Nephron (organoid): Measurements from ENCODE around the gene EFEMP1.

Experiments used
- H3K27ac Mint-ChIP-seq, 3 experiments: 2 replicates each; pipeline ENCODE4 v1.8.0; 2020; ENCODE audit warnings: mixed read lengths in 3 of 3, mild to moderate bottlenecking in 2 of 3, moderate library complexity in 1 of 3
- H3K27me3 Mint-ChIP-seq: 2 replicates; pipeline ENCODE4 v1.8.0; 2021; ENCODE audit warnings: low read depth, mild to moderate bottlenecking, moderate library complexity, mixed read lengths
- H3K36me3 Mint-ChIP-seq: 2 replicates; pipeline ENCODE4 v1.8.0; 2020; ENCODE audit warnings: low read depth, mixed read lengths
- H3K4me1 Mint-ChIP-seq: 2 replicates; pipeline ENCODE4 v1.8.0; 2020; ENCODE audit warnings: mixed read lengths
- H3K4me3 Mint-ChIP-seq, 3 experiments: 2 replicates each; pipeline ENCODE4 v1.8.0; 2020; ENCODE audit warnings: mild to moderate bottlenecking in 3 of 3, mixed read lengths in 3 of 3, moderate library complexity in 2 of 3
- H3K9me3 Mint-ChIP-seq: 2 replicates; pipeline ENCODE4 v1.8.0; 2020; ENCODE audit warnings: mixed read lengths
- TF ChIP-seq, protein P1 (sequence below), 3 experiments: fragments of 200-600 bp; sonication (generic); IDR thresholded peaks; one replicate each; pipeline ENCODE4 v1.5.0; 2021; ENCODE audit warnings: antibody characterized with exemption in 3 of 3; ENCODE audit not compliant: unreplicated experiment in 3 of 3

EFEMP1 gene

DNA sequence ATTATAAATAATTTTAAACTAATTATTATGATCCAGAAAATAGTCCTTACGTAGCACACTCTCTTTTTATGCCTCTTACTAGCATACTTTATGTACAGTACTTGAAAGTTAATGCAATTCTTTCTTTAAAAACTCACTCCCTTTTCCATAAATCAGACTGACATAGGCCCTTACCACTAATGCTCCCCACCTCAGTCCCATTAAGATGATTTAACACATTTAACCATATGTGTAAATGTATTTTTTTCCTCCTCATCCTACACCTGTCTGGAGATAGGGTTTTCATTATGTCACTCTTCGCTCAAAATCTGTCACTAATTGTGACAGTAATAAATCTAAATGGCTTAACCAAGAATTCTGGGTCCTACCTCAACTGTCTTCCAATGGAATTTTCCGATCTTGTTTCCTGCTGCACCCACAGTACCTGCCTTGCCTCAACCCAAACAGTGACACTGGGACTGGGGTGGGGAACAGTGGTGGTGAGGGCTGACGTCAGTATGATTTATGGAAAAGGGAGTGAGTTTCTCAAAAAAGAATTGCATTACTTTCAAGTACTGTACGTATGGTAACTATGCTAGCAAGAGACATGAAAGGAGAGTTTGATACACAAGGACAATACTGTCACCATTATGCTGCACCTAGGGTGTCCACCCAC is 25.1 kb downstream of the EFEMP1 start:
- H3K4me3 Mint-ChIP-seq = no peak overlapping the region
- TF ChIP-seq, protein P1, sequence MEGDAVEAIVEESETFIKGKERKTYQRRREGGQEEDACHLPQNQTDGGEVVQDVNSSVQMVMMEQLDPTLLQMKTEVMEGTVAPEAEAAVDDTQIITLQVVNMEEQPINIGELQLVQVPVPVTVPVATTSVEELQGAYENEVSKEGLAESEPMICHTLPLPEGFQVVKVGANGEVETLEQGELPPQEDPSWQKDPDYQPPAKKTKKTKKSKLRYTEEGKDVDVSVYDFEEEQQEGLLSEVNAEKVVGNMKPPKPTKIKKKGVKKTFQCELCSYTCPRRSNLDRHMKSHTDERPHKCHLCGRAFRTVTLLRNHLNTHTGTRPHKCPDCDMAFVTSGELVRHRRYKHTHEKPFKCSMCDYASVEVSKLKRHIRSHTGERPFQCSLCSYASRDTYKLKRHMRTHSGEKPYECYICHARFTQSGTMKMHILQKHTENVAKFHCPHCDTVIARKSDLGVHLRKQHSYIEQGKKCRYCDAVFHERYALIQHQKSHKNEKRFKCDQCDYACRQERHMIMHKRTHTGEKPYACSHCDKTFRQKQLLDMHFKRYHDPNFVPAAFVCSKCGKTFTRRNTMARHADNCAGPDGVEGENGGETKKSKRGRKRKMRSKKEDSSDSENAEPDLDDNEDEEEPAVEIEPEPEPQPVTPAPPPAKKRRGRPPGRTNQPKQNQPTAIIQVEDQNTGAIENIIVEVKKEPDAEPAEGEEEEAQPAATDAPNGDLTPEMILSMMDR (IDR thresholded peaks at IDR 0.05; ENCODE audit: unreplicated experiment in 3 of 3) = no peak
- no peaks in the 10 kb centered on the region for H3K27me3 Mint-ChIP-seq
- peaks cover 7% of the 10 kb centered on the region for H3K9me3 Mint-ChIP-seq
- H3K36me3 Mint-ChIP-seq = peaks cover 10% of the 10 kb centered on the region
- peak overlapping the region in 1 of 3 experiments; percentile 15 for H3K27ac Mint-ChIP-seq
- H3K4me1 Mint-ChIP-seq = peaks cover 18% of the 10 kb centered on the region

DNA sequence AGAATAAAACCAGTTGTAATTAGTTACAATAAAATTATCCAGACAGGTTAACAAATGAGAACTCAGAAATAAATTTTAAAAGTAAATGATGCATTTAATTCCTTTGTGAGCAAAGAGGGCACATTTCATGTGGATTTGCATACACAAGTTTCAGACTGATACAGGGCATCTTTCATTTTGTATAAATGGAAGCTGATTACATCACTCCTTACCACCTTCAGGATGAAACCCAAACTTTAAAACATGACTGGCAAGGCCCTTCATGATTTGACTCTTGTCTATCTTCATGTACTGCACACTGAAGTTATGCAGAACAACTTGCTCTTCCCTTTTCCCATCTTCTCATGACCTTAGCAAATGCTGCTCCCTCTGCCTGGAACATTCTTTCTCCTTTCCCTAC is 26.9 kb downstream of the EFEMP1 start:
- Mint-ChIP-seq H3K4me1 (peaks cover 24% of the 10 kb centered on the region), H3K9me3 (no peaks in the 10 kb centered on the region), H3K27me3 (no peaks in the 10 kb centered on the region), H3K27ac (no peak overlapping the region), H3K36me3 (peaks cover 3% of the 10 kb centered on the region), H3K4me3 (no peak overlapping the region)
- TF ChIP-seq, protein P1 (IDR thresholded peaks at IDR 0.05; ENCODE audit: unreplicated experiment in 3 of 3) = no peak

DNA sequence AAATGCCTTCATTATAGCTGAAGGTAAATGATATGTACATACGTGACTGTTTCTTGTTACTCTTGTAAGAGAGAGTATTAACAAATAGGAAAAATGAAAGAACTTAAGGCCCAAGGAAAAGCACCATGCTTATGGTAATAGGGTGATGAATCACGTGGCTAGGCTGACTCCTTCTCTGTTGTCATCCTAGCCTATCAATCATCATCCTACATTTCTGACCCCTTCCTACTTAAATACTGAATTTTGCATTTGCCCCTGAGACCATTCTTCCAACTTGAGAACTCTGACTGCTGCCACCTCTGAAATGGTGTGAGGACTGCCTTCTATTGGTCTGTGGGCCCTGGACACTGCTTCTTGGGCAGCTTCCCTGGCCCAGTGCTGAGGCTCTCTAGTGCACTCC is 28.9 kb downstream of the EFEMP1 start:
- no peak overlapping the region for H3K27ac Mint-ChIP-seq
- no peaks in the 10 kb centered on the region for H3K27me3 Mint-ChIP-seq
- peaks cover 23% of the 10 kb centered on the region for H3K4me1 Mint-ChIP-seq
- H3K9me3 Mint-ChIP-seq = no peaks in the 10 kb centered on the region
- H3K4me3 Mint-ChIP-seq = no peak overlapping the region
- peaks cover 3% of the 10 kb centered on the region for H3K36me3 Mint-ChIP-seq
- TF ChIP-seq, protein P1 (IDR thresholded peaks at IDR 0.05; ENCODE audit: unreplicated experiment in 3 of 3) = no peak

DNA sequence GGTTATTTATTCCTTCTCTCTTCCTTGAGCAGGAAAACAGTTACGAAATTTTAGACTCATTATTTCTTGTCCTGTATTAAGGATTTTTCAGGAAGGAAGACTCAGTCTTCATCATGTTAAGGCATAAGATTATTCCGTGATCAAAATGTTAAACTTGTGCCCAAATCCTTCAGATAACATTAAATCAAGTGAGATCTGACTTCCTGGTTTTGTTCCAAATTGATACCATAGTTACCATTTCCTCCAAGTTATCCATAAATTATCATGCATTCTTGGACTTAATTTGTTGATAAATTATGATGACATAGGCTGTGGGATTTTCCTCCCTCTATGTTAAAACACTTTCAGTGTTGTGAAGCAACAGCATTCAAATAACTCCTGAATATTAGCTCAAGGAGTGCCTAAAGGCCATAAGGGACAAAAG is 31.9 kb downstream of the EFEMP1 start:
- Mint-ChIP-seq H3K4me1 (peaks cover 29% of the 10 kb centered on the region), H3K9me3 (no peaks in the 10 kb centered on the region), H3K36me3 (no peaks in the 10 kb centered on the region), H3K27ac (peak overlapping the region in 2 of 3 experiments; percentile 63 to 64), H3K27me3 (no peaks in the 10 kb centered on the region), H3K4me3 (no peak overlapping the region)
- TF ChIP-seq, protein P1 (IDR thresholded peaks at IDR 0.05; ENCODE audit: unreplicated experiment in 3 of 3) = no peak

DNA sequence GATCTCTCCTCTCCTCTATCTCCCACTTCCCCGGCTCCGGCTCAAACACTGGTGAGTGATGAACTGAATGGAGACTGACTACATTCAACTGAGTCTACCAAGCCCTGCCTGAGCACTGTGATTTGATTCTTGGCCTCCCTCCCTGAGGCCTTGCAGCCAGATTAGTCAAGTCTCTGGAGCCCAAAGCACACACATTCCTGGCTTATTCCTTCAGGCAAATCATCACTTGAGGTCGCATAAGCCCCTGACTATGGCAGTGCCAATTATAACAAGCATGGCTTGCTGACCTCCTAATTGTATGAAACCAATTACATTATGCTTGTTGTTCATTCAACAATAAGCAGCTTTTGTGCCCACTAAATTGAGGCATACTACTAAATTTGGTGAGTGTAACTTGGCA is 34.6 kb downstream of the EFEMP1 start:
- TF ChIP-seq, protein P1 (IDR thresholded peaks at IDR 0.05; ENCODE audit: unreplicated experiment in 3 of 3) = no peak
- Mint-ChIP-seq H3K27me3 (no peaks in the 10 kb centered on the region), H3K4me1 (peaks cover 35% of the 10 kb centered on the region), H3K9me3 (no peaks in the 10 kb centered on the region), H3K36me3 (peaks cover 4% of the 10 kb centered on the region), H3K4me3 (no peak overlapping the region), H3K27ac (no peak overlapping the region)
